ENCODE results near the gene ARNT2.
"Not testable (repeated sequence)": the region's sequence is repeated elsewhere in the genome, so short reads cannot be mapped to it uniquely, and the experiment has no call there.

Gene ARNT2

GRCh38 chr15:80492409-80492808, 88.2 kb downstream of the ARNT2 start:
- no peak for DNase-seq (ENCODE audit: low spot score)

- DNase-seq (ENCODE audit: low spot score): no peak
Measured at GRCh38 chr15:80492874-80493273, 88.7 kb downstream of the ARNT2 start.

DNA sequence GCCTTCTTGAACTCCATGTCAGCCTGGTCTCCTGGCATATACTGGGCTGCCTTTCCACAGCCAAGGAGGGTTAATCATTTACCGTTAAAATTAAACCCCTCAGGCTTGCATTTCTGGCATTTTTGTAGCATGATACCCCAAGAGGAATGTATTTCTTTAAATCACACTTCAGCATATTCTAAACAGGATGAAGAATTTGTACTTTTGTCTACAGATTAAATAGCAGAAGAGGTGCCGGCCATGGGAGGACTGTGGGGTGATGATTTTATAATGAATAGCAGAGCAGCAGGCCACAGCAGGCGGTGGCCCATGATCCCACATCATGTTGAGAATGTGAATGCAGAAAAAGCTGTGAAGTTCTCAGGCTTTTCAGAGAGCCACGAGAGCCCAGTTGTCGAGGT, 90.2 kb downstream of the ARNT2 start:
- no peak for DNase-seq (ENCODE audit: low spot score)

- no peak for DNase-seq (ENCODE audit: low spot score)
Measured at GRCh38 chr15:80494756-80495155, 90.6 kb downstream of the ARNT2 start.

GRCh38 chr15:80495401-80495942, 91.3 kb downstream of the ARNT2 start:
- no peak for DNase-seq (ENCODE audit: low spot score)

- DNase-seq (ENCODE audit: low spot score): no peak
Measured at GRCh38 chr15:80496096-80496495, 91.9 kb downstream of the ARNT2 start.

DNA sequence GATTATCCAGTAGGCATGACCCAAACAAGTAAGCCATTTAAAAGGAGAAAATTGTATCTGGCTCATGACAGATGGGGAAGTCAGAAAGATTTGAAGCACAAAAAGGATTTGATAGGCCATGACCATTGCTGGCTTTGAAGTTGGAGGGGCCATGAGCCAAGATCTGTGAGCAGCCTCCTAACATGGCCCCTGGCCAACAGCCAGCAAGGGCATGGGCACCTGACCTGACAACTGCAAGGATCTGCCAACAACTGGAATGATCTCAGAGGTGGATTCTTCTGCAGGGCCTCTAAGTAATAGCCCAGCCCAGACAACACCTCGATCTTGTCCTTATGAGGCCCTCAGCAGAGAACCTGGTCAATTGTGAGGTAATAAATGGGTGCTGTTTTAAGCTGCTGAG, 93.0 kb downstream of the ARNT2 start:
- DNase-seq (ENCODE audit: low spot score): no peak

DNA sequence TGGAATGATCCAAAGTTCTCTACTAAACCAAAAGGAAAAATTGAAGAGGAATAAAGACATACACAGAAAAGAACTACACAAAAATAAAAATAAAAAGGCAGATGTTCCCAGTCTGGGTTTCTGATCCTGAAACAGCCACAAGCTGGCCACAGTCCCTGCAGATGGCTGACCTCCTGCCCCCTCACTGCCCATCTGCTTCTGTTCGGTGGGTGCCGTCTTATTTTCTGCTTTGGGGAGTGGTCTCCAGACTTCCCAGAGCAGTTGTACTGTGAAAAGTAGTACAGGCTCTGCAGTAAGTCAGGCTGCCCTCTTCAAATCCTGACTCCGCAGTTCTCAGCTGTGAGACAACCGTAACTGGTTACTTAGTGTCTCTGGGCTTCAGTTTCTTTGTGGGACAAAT, 94.5 kb downstream of the ARNT2 start:
- DNase-seq (ENCODE audit: low spot score): no peak

DNA sequence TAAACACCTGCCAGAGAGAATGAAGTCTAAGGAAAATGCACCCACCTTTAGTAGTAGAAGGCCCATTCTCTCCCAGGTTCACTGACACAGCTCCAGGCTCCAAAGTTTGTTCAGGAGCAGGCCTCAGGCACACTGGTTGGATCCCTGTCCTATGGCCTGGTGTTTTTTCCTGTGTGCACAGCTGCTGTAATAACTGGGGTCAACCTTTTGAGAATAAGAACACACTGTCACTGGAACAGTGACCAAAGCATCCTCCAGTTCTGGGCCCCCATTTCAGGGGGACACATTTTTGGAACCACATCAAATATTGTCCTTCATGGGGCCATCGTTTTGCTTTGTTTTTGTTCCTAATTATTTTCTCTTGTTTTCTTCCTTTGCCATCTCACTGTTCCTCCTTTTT, 95.8 kb downstream of the ARNT2 start:
- no peak for DNase-seq (ENCODE audit: low spot score)

- no peak for DNase-seq (ENCODE audit: low spot score)
Measured at GRCh38 chr15:80501476-80501875, 97.3 kb downstream of the ARNT2 start.

DNA sequence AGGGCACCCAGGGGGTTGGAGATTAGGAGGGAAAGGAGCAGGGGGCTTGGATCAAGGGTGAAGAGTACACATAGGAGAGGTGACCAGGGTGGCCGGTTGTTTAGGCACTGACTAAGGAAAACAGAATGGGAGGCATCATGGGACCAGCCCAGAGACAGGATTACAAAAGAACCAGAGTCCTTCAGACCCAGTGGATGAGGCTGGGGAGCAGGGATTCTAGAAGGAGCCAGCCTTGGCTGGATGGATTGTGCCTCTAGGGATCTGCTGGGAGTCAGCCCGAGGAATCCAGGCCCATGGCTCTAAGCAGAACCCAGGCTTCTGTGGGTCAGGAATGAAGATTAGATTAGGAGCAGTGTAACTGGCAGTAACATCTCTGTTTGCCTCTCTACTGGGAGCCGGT, 98.6 kb downstream of the ARNT2 start:
- no peak for DNase-seq (ENCODE audit: low spot score)

GRCh38 chr15:80503319-80503952, 99.3 kb downstream of the ARNT2 start:
- DNase-seq (ENCODE audit: low spot score): no peak

- no peak for DNase-seq (ENCODE audit: low spot score)
Measured at GRCh38 chr15:80504931-80505330, 100.7 kb downstream of the ARNT2 start.

GRCh38 chr15:80506286-80506893, 102.2 kb downstream of the ARNT2 start:
- no peak for DNase-seq (ENCODE audit: low spot score)

- no peak for DNase-seq (ENCODE audit: low spot score)
Measured at GRCh38 chr15:80507131-80507530, 102.9 kb downstream of the ARNT2 start.

DNA sequence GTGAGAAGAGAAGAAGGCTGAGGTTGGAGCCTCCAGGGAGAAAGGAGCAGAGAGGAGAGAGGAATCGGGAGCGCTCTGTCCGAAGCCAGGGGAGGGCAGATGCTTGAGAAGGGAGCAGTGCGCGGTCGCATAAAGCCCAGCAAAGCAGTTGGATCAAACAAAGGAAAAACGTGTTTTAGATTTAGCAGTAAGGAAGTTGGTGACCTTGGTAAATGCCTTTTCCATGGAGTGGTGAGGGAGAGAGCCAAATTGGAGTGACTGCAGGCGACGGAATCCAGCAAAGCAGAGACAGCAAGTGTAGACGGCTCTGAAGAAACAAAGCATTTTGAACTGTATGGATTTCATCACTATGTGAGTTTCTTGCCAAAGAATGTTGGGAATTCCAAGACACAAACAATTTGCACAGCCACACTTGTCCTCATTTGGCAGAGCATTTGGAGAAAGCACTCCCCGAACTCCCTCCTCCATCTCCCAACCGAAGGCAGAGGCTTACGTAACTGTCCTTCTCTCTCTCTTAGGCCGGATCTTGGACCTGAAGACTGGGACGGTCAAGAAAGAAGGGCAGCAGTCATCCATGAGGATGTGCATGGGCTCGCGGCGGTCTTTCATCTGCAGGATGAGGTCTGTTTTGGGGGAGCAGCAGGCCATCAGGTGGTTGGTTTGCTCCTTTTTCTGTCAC, 103.6 kb downstream of the ARNT2 start:
- DNase-seq (ENCODE audit: low spot score): no peak

- no peak for DNase-seq (ENCODE audit: low spot score)
Measured at GRCh38 chr15:80508783-80509182, 104.6 kb downstream of the ARNT2 start.

DNA sequence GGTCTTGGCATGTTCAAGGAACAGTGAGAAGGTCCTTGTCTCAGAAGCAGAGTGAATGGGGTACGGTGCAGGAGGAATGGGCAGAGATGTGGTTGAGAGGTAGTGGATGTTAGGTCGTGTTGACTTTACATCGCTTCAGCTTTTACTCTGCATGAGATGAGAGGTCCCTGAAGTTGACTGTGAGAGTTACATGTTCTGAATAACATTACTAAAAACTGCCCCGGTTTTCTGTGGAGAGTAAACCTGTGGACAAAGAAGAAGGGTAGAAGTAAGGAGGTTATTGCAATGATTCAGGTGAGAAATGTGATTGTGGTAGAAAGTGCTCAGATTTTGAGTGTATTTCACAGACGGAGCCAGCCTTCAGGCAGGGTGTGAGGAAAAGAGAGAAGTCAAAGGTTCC, 105.6 kb downstream of the ARNT2 start:
- DNase-seq (ENCODE audit: low spot score): no peak

DNA sequence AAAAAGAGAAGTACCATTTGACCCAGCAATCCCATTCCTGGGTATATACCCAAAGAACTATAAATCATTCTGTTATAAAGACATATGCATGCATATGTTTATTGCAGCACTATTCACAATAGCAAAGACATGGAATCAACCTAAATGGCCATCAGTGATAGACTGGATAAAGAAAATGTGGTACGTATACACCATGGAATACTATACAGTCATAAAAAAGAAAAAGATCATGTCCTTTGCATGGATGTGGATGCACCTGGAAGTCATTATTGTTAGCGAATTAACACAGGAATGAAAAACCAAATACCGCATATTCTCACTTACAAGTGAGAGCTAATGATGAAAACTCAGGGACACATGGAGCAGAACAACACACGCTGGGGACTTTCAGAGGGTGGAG, 106.8 kb downstream of the ARNT2 start:
- not testable (repeated sequence) for DNase-seq (ENCODE audit: low spot score)

GRCh38 chr15:80512726-80513660, 108.8 kb downstream of the ARNT2 start:
- DNase-seq (ENCODE audit: low spot score): no peak

DNA sequence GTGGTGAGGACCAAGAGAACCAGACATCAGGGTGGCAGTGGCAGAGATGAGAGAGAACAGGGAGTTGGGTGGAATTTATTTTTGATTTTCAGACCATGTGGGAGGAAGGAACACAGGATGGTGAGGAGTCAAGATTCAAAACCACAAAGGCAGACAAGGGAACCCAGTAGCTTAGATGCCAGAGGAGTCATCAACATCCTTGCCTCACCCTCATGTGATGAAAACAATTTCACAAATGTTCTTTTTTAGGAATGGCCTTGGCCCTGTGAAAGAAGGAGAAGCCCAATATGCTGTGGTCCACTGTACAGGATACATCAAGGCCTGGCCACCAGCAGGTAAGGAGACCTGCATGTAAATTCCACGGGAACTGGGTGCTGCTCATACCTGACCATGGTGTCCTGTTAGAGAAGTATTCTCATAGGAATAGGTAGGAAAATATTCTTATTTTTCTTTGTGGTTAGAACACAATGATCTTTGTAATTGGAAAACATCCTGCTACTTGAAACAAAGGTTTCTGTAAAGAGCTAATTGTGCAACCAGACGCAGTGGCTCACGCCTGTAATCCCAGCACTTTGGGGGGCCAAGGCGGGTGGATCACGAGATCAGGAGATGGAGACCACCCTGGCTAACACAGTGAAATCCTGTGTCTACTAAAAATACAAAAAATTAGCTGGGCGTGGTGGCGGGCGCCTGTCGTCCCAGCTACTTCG, 110.0 kb downstream of the ARNT2 start:
- DNase-seq (ENCODE audit: low spot score): no peak

DNA sequence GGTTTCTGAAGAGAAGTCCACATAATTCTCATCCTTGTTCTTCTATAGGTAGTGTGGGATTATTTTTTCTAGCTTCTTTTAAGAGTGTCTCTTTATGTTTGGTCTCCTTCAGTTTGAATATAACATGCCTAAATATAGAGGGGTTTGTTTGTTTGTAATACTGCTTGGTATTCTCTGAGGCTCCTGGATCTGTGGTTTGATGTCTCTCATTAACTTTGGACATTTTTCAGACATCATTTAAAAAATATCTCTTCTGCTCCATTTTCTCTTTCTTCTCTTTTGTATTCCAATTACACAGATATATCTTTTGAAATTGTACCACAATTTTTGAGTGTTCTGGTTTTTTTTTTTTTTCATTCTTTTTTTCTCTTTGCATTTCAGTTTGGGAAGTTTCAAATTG, 113.1 kb downstream of the ARNT2 start:
- DNase-seq (ENCODE audit: low spot score): no peak
